Measurements from ENCODE around the gene LRRC2.

- TF ChIP-seq CTCF (IDR thresholded peaks at IDR 0.05) (no peak), POLR2A (IDR thresholded peaks at IDR 0.05) (no peak)
Measured at GRCh38 chr3:46483825-46484224, 82.3 kb downstream of the LRRC2 start.
